Endothelial cell of umbilical vein (primary cell): ENCODE results near the gene PLXDC2. TPM values are rescaled to one million over a fixed set of nuclear protein-coding genes. Genes with fewer than 3 reads are reported as not detected.

Experiments used
- BruUV-seq: library from RNA; stranded (reverse); fragments of 400-500 nt; replicated peaks from 2 replicates; lab custom pipeline; 2021; lab: Mats Ljungman, UMichigan
- CTCF ChIA-PET: fragments of 300-600, 350-600 bp; sonication (Branson Sonifier 250); formaldehyde crosslinking; loops from one replicate; lab custom pipeline; 2021; ENCODE audit warnings: antibody characterized with exemption, inconsistent platforms; lab: Charles Lee
- POLR2A ChIA-PET: fragments of 300-600, 350-600 bp; sonication (Branson Sonifier 250); formaldehyde crosslinking; loops from one replicate; lab custom pipeline; 2021; ENCODE audit warnings: antibody characterized with exemption, inconsistent platforms; lab: Charles Lee
- DNase-seq: peaks from one replicate; pipeline ENCODE4 v3.0.0-alpha.2; 2011; ENCODE audit warnings: low read depth, low spot score
- FAIRE-seq: peaks from 2 replicates; lab custom pipeline; 2011; peaks lifted over from hg19 to GRCh38; lab: Jason Lieb, UNC
- H2AFZ ChIP-seq: 2 replicates; pipeline ENCODE4 v1.6.0; 2012; ENCODE audit warnings: low read depth, low read length, control low read depth, inconsistent platforms
- H3K27ac ChIP-seq: 2 replicates; pipeline ENCODE4 v1.5.1; 2011; ENCODE audit warnings: low read depth, mild to moderate bottlenecking, control low read depth, low read length, moderate library complexity; ENCODE audit not compliant: insufficient read depth
- H3K27me3 ChIP-seq, 2 experiments: 2 replicates each; pipeline versions ENCODE4 v1.6.0 to v1.6.1; 2011; ENCODE audit warnings: low read length in 2 of 2, mixed read lengths in 1 of 2; ENCODE audit not compliant: control insufficient read depth in 2 of 2, insufficient read depth in 2 of 2
- H3K36me3 ChIP-seq, 2 experiments: 2 replicates in 1 of 2; 3 replicates in 1 of 2; pipeline ENCODE4 v1.5.1; 2011; ENCODE audit warnings: low read length in 2 of 2, mild to moderate bottlenecking in 1 of 2, moderate library complexity in 1 of 2; ENCODE audit not compliant: control insufficient read depth in 2 of 2, insufficient read depth in 2 of 2; ENCODE audit errors: extremely low read depth in 1 of 2
- H3K4me1 ChIP-seq: 3 replicates; pipeline ENCODE4 v1.5.1; 2011; ENCODE audit warnings: mild to moderate bottlenecking, low read length; ENCODE audit not compliant: control insufficient read depth, insufficient read depth; ENCODE audit errors: extremely low read depth
- H3K4me2 ChIP-seq: 2 replicates; pipeline ENCODE4 v1.6.1; 2011; ENCODE audit warnings: low read length, control low read depth, mixed read lengths; ENCODE audit not compliant: insufficient read depth
- H3K4me3 ChIP-seq, 3 experiments: fragments of 200-600 bp in 1 of 3; sonication (generic), shearing (Covaris generic) in 1 of 3; replicated peaks in 1 of 3; 2 replicates each; pipeline ENCODE4 v1.5.1; 2011 to 2016; ENCODE audit warnings: control low read depth in 3 of 3, low read length in 3 of 3, mild to moderate bottlenecking in 2 of 3, inconsistent platforms in 1 of 3, low read depth in 1 of 3, moderate library complexity in 1 of 3; ENCODE audit not compliant: insufficient read depth in 1 of 3
- H3K79me2 ChIP-seq: 2 replicates; pipeline ENCODE4 v1.6.0; 2012; ENCODE audit warnings: low read length, inconsistent platforms; ENCODE audit not compliant: control insufficient read depth, insufficient read depth
- H3K9ac ChIP-seq: replicated peaks from 2 replicates; pipeline ENCODE3; 2011; ENCODE audit warnings: low read length, control low read depth; ENCODE audit not compliant: insufficient read depth; ENCODE audit errors: extremely low read depth
- H3K9me1 ChIP-seq: replicated peaks from 3 replicates; pipeline ENCODE4 v1.6.0; 2011; ENCODE audit warnings: mild to moderate bottlenecking, low read length; ENCODE audit not compliant: control insufficient read depth, insufficient read depth; ENCODE audit errors: extremely low read depth
- H3K9me3 ChIP-seq: replicated peaks from 2 replicates; pipeline ENCODE4 v1.5.1; 2012; ENCODE audit warnings: low read length, inconsistent platforms; ENCODE audit not compliant: control insufficient read depth, insufficient read depth
- H4K20me1 ChIP-seq: replicated peaks from 2 replicates; pipeline ENCODE3; 2011; ENCODE audit warnings: mild to moderate bottlenecking, low read length; ENCODE audit not compliant: control insufficient read depth, insufficient read depth; ENCODE audit errors: extremely low read depth
- EZH2 ChIP-seq: IDR thresholded peaks from 2 replicates; pipeline ENCODE4 v1.6.1; 2012; ENCODE audit warnings: borderline replicate concordance, low read depth, mild to moderate bottlenecking, moderate library complexity, low read length, inconsistent platforms; ENCODE audit not compliant: severe bottlenecking
- FOS ChIP-seq: IDR thresholded peaks from 2 replicates; pipeline ENCODE4 v1.6.1; 2011; ENCODE audit warnings: mild to moderate bottlenecking, low read length, moderate library complexity, borderline replicate concordance; ENCODE audit not compliant: insufficient read depth
- GATA2 ChIP-seq: IDR thresholded peaks from 2 replicates; pipeline ENCODE4 v1.7.0; 2011; ENCODE audit warnings: low read depth, mild to moderate bottlenecking, moderate library complexity, mixed read lengths, low read length; ENCODE audit not compliant: insufficient read length, insufficient read depth
- JUN ChIP-seq: IDR thresholded peaks from 2 replicates; pipeline ENCODE4 v1.6.1; 2011; ENCODE audit warnings: borderline replicate concordance, low read depth; ENCODE audit not compliant: insufficient read length, insufficient read depth
- MYC ChIP-seq: IDR thresholded peaks from one replicate; pipeline ENCODE4 v1.6.1; 2011; ENCODE audit warnings: mild to moderate bottlenecking, low read depth, low read length
- POLR2A ChIP-seq: IDR thresholded peaks from 2 replicates; pipeline ENCODE4 v1.6.1; 2012; ENCODE audit warnings: low read depth, mild to moderate bottlenecking, control low read depth, low read length
- POLR2AphosphoS5 ChIP-seq: IDR thresholded peaks from 2 replicates; pipeline ENCODE4 v1.6.1; 2012; ENCODE audit warnings: low read depth, mild to moderate bottlenecking, control low read depth, low read length, moderate library complexity; ENCODE audit not compliant: insufficient read depth
- dilution Hi-C: fragments of 300-500 bp; cut with MboI; formaldehyde crosslinking; loops from one replicate; pipeline ENCODE4 v1.15.0; 2019; ENCODE audit warnings: low sequenced_read_pairs; ENCODE audit not compliant: extremely low pct_ligation_motif_present
- intact Hi-C: fragments of 100-400 bp; cut with micrococcal nuclease; formaldehyde crosslinking; loops from one replicate; pipeline ENCODE4 v1.10.0; 2022
- polyA plus RNA-seq, 4 experiments: library from polyadenylated mRNA; depleted of rRNA in 3 of 4; stranded (reverse) in 3 of 4; unstranded in 1 of 4; fragments of >200 nt; gene quantifications; 2 replicates each; pipeline versions ENCODE4 v1.2.1 to v1.2.3, GENCODE V29; 2011 to 2012; ENCODE audit warnings: missing spikeins in 1 of 4
- total RNA-seq: library from RNA; stranded (reverse); gene quantifications from 2 replicates; pipeline ENCODE4 v1.2.3, GENCODE V29; 2021
- TF ChIP-seq, protein P1 (sequence below): IDR thresholded peaks from 2 replicates; pipeline ENCODE4 v1.6.1; 2011; ENCODE audit not compliant: insufficient read depth, insufficient read length
- TF ChIP-seq, protein P2 (sequence below), 2 donors: IDR thresholded peaks; 1 replicate in 1 of 2; 2 replicates in 1 of 2; pipeline ENCODE4 v1.5.1; 2011; ENCODE audit warnings: low read length in 2 of 2, mild to moderate bottlenecking in 2 of 2, moderate library complexity in 2 of 2, control low read depth in 1 of 2, inconsistent platforms in 1 of 2, low read depth in 1 of 2; ENCODE audit not compliant: insufficient read depth in 1 of 2; ENCODE audit errors: extremely low read depth in 1 of 2

Gene PLXDC2
- total and polyA plus RNA-seq, 2 donors (not counting 3 experiments of a cell fraction or from before 2014, with no cell fraction given) = 0.32 to 1.2 TPM

DNA sequence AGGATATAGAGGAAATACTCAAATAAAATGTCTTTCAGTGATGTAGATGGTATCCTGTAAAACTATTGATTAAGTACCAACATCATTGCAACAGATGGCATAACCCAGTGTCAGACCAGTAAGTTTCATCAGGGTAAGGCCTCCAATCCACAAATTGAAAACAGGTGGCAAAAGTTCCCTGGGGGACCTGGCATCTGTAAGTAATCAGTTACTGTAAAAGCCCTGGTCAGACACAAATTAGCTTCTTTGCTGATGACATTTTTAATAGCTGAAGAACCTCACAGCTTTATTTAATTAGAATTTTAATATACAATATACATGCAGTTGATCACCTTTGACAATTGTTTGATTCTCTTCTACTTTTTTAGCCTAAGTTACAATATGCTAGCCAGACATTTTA is 152.5 kb downstream of the PLXDC2 start:
- Histone ChIP-seq H4K20me1 (no peaks in the 10 kb centered on the region), H3K4me3 (no peak overlapping the region), H3K27ac (no peak overlapping the region), H3K4me2 (no peak overlapping the region), H3K36me3 (no peaks in the 10 kb centered on the region), H3K79me2 (no peaks in the 10 kb centered on the region), H3K9ac (no peak overlapping the region), H3K9me1 (no peaks in the 10 kb centered on the region), H3K4me1 (no peaks in the 10 kb centered on the region), H3K9me3 (no peaks in the 10 kb centered on the region), H2AFZ (no peak overlapping the region), H3K27me3 (no peaks in the 10 kb centered on the region)
- CTCF ChIA-PET = no interaction called here
- intact Hi-C loops = no loop called here
- dilution Hi-C loops = no loop called here
- no TSS peak for BruUV-seq
- FAIRE-seq (no peak), DNase-seq (no peak)
- POLR2A ChIA-PET = no interaction called here
- TF ChIP-seq EZH2 (no peak), JUN (no peak), MYC (no peak), POLR2A (no peak), FOS (no peak), GATA2 (no peak), POLR2AphosphoS5 (no peak)
- TF ChIP-seq, protein P1, sequence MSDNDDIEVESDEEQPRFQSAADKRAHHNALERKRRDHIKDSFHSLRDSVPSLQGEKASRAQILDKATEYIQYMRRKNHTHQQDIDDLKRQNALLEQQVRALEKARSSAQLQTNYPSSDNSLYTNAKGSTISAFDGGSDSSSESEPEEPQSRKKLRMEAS = no peak
- TF ChIP-seq, protein P2, sequence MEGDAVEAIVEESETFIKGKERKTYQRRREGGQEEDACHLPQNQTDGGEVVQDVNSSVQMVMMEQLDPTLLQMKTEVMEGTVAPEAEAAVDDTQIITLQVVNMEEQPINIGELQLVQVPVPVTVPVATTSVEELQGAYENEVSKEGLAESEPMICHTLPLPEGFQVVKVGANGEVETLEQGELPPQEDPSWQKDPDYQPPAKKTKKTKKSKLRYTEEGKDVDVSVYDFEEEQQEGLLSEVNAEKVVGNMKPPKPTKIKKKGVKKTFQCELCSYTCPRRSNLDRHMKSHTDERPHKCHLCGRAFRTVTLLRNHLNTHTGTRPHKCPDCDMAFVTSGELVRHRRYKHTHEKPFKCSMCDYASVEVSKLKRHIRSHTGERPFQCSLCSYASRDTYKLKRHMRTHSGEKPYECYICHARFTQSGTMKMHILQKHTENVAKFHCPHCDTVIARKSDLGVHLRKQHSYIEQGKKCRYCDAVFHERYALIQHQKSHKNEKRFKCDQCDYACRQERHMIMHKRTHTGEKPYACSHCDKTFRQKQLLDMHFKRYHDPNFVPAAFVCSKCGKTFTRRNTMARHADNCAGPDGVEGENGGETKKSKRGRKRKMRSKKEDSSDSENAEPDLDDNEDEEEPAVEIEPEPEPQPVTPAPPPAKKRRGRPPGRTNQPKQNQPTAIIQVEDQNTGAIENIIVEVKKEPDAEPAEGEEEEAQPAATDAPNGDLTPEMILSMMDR (IDR thresholded peaks at IDR 0.05; ENCODE audit: extremely low read depth in 1 of 2, insufficient read depth in 1 of 2, low read depth in 1 of 2, low read length in 2 of 2) = no peak
